SK-N-SH (cell line): ENCODE measurements around the gene LEPROT. TPM values are rescaled to one million over a fixed set of nuclear protein-coding genes. Genes with fewer than 3 reads are reported as not detected.

Experiments used
- CTCF ChIA-PET: fragments of 300-600, 350-600 bp; formaldehyde crosslinking; extraction: SDS; loops from one replicate; lab custom pipeline; 2021; lab: Yijun Ruan, JAX
- POLR2A ChIA-PET: fragments of 350-600 bp; sonication (Branson Sonifier 250); formaldehyde crosslinking; extraction: SDS; loops from one replicate; lab custom pipeline; 2020; ENCODE audit warnings: antibody characterized with exemption, inconsistent platforms; lab: Yijun Ruan, JAX
- DNase-seq: peaks from one replicate; pipeline ENCODE4 v3.0.0; 2012
- H2AFZ ChIP-seq: fragments of 200-600 bp; sonication (generic); 2 replicates; pipeline ENCODE4 v1.8.1; 2016; ENCODE audit warnings: antibody characterized with exemption, mild to moderate bottlenecking, low read depth
- H3F3A ChIP-seq: fragments of 200-600 bp; sonication (generic); replicated peaks from 2 replicates; pipeline ENCODE3; 2016; ENCODE audit warnings: antibody characterized with exemption, mild to moderate bottlenecking; ENCODE audit not compliant: insufficient read depth
- H3K27ac ChIP-seq, 2 experiments: fragments of 200-500 bp in 1 of 2; fragments of 200-600 bp in 1 of 2; sonication (Bioruptor generic) in 1 of 2; sonication (generic), shearing (Covaris generic) in 1 of 2; 2 replicates each; pipeline versions ENCODE4 v1.5.1 to v1.6.1; 2014 to 2016; ENCODE audit warnings: low read depth in 2 of 2, inconsistent platforms in 1 of 2, low read length in 1 of 2, mild to moderate bottlenecking in 1 of 2, mixed read lengths in 1 of 2
- H3K27me3 ChIP-seq: fragments of 200-600 bp; sonication (generic), shearing (Covaris generic); 2 replicates; pipeline ENCODE4 v1.6.1; 2016; ENCODE audit warnings: mixed run types; ENCODE audit not compliant: insufficient read depth
- H3K36me3 ChIP-seq, 2 experiments: fragments of 200-500 bp in 1 of 2; fragments of 200-600 bp in 1 of 2; sonication (Bioruptor generic) in 1 of 2; sonication (generic) in 1 of 2; replicated peaks in 1 of 2; 2 replicates each; pipeline versions ENCODE3 to v1.5.1; 2014 to 2016; ENCODE audit warnings: low read length in 1 of 2, mild to moderate bottlenecking in 1 of 2; ENCODE audit not compliant: insufficient read depth in 2 of 2, control insufficient read depth in 1 of 2
- H3K4me1 ChIP-seq, 2 experiments: fragments of 200-500 bp in 1 of 2; fragments of 200-600 bp in 1 of 2; sonication (Bioruptor generic) in 1 of 2; sonication (generic), shearing (Covaris generic) in 1 of 2; 2 replicates each; pipeline versions ENCODE4 v1.5.1 to v1.6.1; 2014 to 2016; ENCODE audit warnings: low read depth in 1 of 2, low read length in 1 of 2, mixed run types in 1 of 2; ENCODE audit not compliant: insufficient read depth in 2 of 2, control insufficient read depth in 1 of 2
- H3K4me2 ChIP-seq: fragments of 200-600 bp; sonication (generic), shearing (Covaris generic); 2 replicates; pipeline ENCODE4 v1.6.1; 2017; ENCODE audit warnings: mixed run types
- H3K4me3 ChIP-seq, 2 experiments: fragments of 200-500 bp in 1 of 2; fragments of 200-600 bp in 1 of 2; sonication (Bioruptor generic) in 1 of 2; sonication (generic), shearing (Covaris generic) in 1 of 2; 2 replicates each; pipeline versions ENCODE4 v1.5.1 to v1.8.1; 2014 to 2016; ENCODE audit warnings: low read depth in 2 of 2, inconsistent platforms in 1 of 2, low read length in 1 of 2, mild to moderate bottlenecking in 1 of 2, mixed read lengths in 1 of 2, moderate library complexity in 1 of 2
- H3K79me2 ChIP-seq: fragments of 200-600 bp; sonication (generic); 2 replicates; pipeline ENCODE4 v1.8.1; 2017; ENCODE audit warnings: mild to moderate bottlenecking; ENCODE audit not compliant: insufficient read depth
- H3K9ac ChIP-seq: fragments of 200-600 bp; sonication (generic); 2 replicates; pipeline ENCODE4 v1.6.1; 2017; ENCODE audit warnings: mixed run types
- H3K9me2 ChIP-seq: fragments of 200-600 bp; sonication (generic); 2 replicates; pipeline ENCODE4 v1.6.1; 2017; ENCODE audit warnings: mixed run types
- H3K9me3 ChIP-seq: fragments of 200-600 bp; sonication (generic); 2 replicates; pipeline ENCODE4 v1.6.1; 2017; ENCODE audit warnings: mixed run types, mild to moderate bottlenecking, moderate library complexity
- H4K20me1 ChIP-seq: fragments of 200-600 bp; sonication (generic); 2 replicates; pipeline ENCODE4 v1.6.1; 2017; ENCODE audit warnings: mild to moderate bottlenecking, mixed run types; ENCODE audit not compliant: insufficient read depth
- CHD2 ChIP-seq: fragments of 150-350 bp; IDR thresholded peaks from 2 replicates; pipeline ENCODE4 v1.6.1; 2018; ENCODE audit warnings: low read length; ENCODE audit not compliant: partially characterized antibody
- CTCF ChIP-seq: fragments of 200-600 bp; sonication (generic); IDR thresholded peaks from 2 replicates; pipeline ENCODE4 v1.6.1; 2017; ENCODE audit warnings: antibody characterized with exemption, mild to moderate bottlenecking, moderate library complexity
- EP300 ChIP-seq, 2 experiments: IDR thresholded peaks; 2 replicates each; pipeline versions ENCODE4 v1.4.0 to v1.6.1; 2012; ENCODE audit warnings: borderline replicate concordance in 1 of 2, low read depth in 1 of 2, low read length in 1 of 2
- GABPA ChIP-seq: IDR thresholded peaks from 2 replicates; pipeline ENCODE4 v1.4.0; 2012; ENCODE audit warnings: low read depth, mild to moderate bottlenecking
- NFIC ChIP-seq: IDR thresholded peaks from 2 replicates; pipeline ENCODE4 v1.4.0; 2012; ENCODE audit warnings: borderline replicate concordance
- NRF1 ChIP-seq: IDR thresholded peaks from 2 replicates; pipeline ENCODE4 v1.6.1; 2012; ENCODE audit warnings: low read depth, mild to moderate bottlenecking, low read length
- RCOR1 ChIP-seq: fragments of 150-350 bp; IDR thresholded peaks from 2 replicates; pipeline ENCODE4 v1.6.1; 2017; ENCODE audit warnings: antibody characterized with exemption, low read length
- RXRA ChIP-seq: IDR thresholded peaks from 2 replicates; pipeline ENCODE4 v1.4.0; 2012; ENCODE audit warnings: low read depth, mild to moderate bottlenecking, borderline replicate concordance
- SIN3A ChIP-seq: IDR thresholded peaks from 2 replicates; pipeline ENCODE4 v1.6.1; 2012; ENCODE audit warnings: low read depth, mild to moderate bottlenecking, low read length, moderate library complexity, borderline replicate concordance
- TAF1 ChIP-seq: IDR thresholded peaks from 2 replicates; pipeline ENCODE4 v1.6.1; 2012; ENCODE audit warnings: low read depth, mild to moderate bottlenecking, low read length, moderate library complexity, borderline replicate concordance
- TEAD4 ChIP-seq: IDR thresholded peaks from 2 replicates; pipeline ENCODE4 v1.4.0; 2012; ENCODE audit warnings: mild to moderate bottlenecking, borderline replicate concordance; ENCODE audit not compliant: insufficient read depth
- USF2 ChIP-seq: fragments of 150-350 bp; IDR thresholded peaks from 2 replicates; pipeline ENCODE4 v1.6.1; 2017; ENCODE audit warnings: antibody characterized with exemption, low read length, low read depth, borderline replicate concordance
- YY1 ChIP-seq: IDR thresholded peaks from 2 replicates; pipeline ENCODE4 v1.4.0; 2012; ENCODE audit warnings: low read depth, mild to moderate bottlenecking
- WGBS: methylation state at CpG from one replicate; pipeline ENCODE4 v1.1.6; 2017; ENCODE audit warnings: low lambda C conversion rate; 5-methylcytosine and 5-hydroxymethylcytosine counted together
- polyA plus RNA-seq, 3 experiments: library from polyadenylated mRNA; depleted of rRNA; stranded (reverse); fragments of >200 nt; gene quantifications; 2 replicates each; pipeline ENCODE4 v1.2.3, GENCODE V29; 2012
- TF ChIP-seq, protein P1 (sequence below): IDR thresholded peaks from 2 replicates; pipeline ENCODE4 v1.4.0; 2012; ENCODE audit warnings: low read depth, borderline replicate concordance

LEPROT gene
- polyA plus RNA-seq, 1 of the 3 experiments (the other 2 are of a cell fraction): 38.9 TPM

DNA sequence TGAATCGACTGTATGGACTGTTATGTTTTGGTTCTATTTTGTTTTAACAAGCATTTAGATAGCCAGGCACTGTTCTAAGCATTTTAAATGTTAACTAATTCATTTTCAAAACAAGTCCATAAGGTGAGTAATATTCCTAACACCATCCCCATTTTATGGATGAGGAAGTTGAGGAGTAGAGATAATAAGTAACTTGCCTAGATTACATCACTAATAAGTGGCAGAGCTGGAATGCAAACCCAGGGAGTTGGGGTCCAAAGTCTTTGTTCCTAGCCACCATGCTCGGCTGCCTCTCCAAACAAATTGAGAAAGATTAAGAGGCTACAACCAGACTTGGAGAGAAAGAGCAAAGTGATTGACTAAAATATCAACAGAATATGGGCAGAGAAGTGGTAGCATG lies 12.6 kb upstream of the LEPROT start (continued):
- TF ChIP-seq, protein P1, sequence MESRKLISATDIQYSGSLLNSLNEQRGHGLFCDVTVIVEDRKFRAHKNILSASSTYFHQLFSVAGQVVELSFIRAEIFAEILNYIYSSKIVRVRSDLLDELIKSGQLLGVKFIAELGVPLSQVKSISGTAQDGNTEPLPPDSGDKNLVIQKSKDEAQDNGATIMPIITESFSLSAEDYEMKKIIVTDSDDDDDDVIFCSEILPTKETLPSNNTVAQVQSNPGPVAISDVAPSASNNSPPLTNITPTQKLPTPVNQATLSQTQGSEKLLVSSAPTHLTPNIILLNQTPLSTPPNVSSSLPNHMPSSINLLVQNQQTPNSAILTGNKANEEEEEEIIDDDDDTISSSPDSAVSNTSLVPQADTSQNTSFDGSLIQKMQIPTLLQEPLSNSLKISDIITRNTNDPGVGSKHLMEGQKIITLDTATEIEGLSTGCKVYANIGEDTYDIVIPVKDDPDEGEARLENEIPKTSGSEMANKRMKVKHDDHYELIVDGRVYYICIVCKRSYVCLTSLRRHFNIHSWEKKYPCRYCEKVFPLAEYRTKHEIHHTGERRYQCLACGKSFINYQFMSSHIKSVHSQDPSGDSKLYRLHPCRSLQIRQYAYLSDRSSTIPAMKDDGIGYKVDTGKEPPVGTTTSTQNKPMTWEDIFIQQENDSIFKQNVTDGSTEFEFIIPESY: no peak
- TF ChIP-seq NRF1: no peak

DNA sequence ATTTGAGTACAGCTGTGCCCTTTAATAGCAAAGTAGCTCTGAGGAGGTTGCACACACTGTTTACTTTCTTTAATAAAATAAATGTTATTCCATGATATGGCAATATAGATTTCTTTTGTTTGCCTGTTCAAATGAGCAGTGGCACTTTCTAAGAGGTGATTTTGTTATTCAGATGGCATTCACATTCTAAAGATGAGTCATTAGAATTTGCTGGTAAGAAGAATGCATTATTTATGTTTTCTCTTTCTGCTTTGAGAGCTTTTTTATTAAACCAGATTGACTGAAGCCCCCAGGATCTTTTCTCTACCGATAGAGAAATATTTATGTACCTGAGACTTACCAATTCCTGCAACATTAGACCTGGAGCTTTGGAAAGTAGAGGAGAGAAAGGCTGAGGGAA lies 11.2 kb upstream of the LEPROT start:
- H3K79me2 ChIP-seq: no peaks in the 10 kb centered on the region
- H3K4me2 ChIP-seq: no peak overlapping the region
- TF ChIP-seq TAF1 (no peak), YY1 (no peak), RXRA (no peak), GABPA (no peak), CHD2 (no peak), CTCF (no peak), RCOR1 (no peak), EP300 (IDR thresholded peaks at IDR 0.05; ENCODE audit: borderline replicate concordance in 1 of 2, low read depth in 1 of 2, low read length in 1 of 2) (no peak), USF2 (no peak), NFIC (no peak), TEAD4 (no peak), SIN3A (no peak)
- DNase-seq: no peak
- no peak overlapping the region for H3K27ac ChIP-seq
- no peaks in the 10 kb centered on the region for H3K27me3 ChIP-seq
- no peak overlapping the region for H3K9ac ChIP-seq
- no peak overlapping the region for H2AFZ ChIP-seq
- no peaks in the 10 kb centered on the region for H3K9me2 ChIP-seq
- ChIA-PET CTCF (interaction anchor here (1.1 to 1.7 kb wide), 3 partner anchors 8 to 278 kb away, joined by 3 to 4 read pairs (median 3); no protein-coding TSS in a partner anchor), POLR2A (no interaction called here)
- no peaks in the 10 kb centered on the region for H3K4me1 ChIP-seq
- H4K20me1 ChIP-seq: no peaks in the 10 kb centered on the region
- no peak overlapping the region for H3K4me3 ChIP-seq
- no peaks in the 10 kb centered on the region for H3F3A ChIP-seq
- H3K9me3 ChIP-seq: no peaks in the 10 kb centered on the region
- peaks cover 0 to 22% of the 10 kb centered on the region in 2 experiments for H3K36me3 ChIP-seq
- WGBS: 68% methylated on average over 1 of the region's 1 CpG
